ENCODE measurements around the gene UVRAG. TPM values are rescaled to one million over a fixed set of nuclear protein-coding genes. Genes with fewer than 3 reads are reported as not detected.

UVRAG gene
- 16.3 and 23.1 TPM in 2 replicates for total RNA-seq

DNA sequence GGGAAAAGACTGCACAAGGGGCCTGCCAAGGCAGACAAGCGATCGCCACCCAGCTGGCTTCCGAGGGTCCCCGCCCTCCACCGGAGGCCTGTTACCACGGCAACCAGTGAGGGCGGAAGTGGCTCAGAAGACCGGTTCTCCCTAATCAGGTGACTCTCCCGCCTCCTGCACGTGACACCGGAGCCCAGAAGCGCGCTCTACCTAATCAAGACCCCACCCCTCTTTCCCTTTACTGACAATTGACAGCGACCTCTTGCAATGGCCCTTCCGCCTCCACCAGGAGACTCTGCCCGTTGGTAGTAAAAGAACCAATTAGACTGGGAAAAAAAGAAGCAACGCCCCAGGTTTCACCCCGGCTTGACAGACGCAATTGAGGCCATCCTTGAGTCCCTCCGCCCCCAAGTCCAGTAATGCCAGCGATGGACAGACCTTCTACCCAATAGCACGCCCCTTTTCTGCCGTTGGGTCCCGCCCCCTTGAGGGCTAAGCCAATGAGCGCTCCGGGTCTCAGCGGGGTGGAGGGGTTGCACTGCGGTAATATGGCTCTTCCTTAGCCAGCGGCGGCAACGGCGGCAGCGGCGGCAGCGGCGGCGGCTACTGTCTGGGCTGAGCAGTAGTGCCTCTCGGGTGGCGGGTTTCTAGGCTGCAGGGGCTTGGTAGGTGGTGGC lies at the start of gene UVRAG:
Gene UVRAG, plus strand, starts transcription at position 534 of the 668 bp plus-strand sequence. CDS start 198 bp downstream, outside the sequence.

DNA sequence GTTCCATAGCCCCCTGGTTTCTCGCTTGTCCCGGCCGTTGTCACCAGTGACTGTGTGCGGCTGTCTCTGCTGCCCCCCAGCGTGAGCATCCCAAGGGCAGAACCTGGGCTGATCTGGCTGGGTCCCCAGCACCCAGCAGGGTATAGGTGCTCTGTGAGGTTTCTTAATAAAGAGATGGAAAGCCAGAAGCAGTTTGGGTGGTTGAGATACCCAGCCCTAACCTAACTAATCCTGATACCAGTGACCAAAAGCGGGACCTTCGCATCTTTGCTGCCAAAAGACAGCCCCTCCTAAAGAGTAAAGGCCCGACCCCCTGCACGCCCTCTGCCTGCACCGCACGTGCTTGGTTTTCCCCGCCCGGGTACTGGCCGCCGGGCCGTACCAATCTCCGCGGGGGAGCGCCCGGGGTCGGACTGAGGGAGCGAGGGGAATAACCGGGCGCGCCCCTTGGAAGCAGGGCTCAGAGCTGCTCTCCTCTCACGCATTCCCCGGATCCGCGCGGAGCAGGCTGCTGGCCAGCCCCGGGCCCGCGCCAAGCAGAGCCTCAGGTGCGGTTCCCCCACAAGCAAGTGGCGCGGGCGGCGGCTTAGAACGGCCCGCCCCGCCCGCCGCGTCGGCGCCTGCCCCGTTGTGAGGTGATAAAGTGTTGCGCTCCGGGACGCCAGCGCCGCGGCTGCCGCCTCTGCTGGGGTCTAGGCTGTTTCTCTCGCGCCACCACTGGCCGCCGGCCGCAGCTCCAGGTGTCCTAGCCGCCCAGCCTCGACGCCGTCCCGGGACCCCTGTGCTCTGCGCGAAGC lies 46.7 kb upstream of the UVRAG start, which contains the start of gene DGAT2:
Gene DGAT2, plus strand, starts transcription at position 667 of the 797 bp plus-strand sequence. CDS start 214 bp downstream, outside the sequence.

Other genes starting within 250 kb of the UVRAG start
- gene MAP6, start 146.2 kb upstream of the UVRAG start, total RNA-seq, result 0.58 and 2.5 TPM in 2 replicates
- not detected in 2 replicates for gene MOGAT2, start 97.4 kb upstream of the UVRAG start, total RNA-seq
- gene DGAT2, start 46.4 kb upstream of the UVRAG start, total RNA-seq, result 1.7 and 11.8 TPM in 2 replicates

All from regular cardiac myocyte (primary cell).